ENCODE results near the gene GRM8.

GRM8 gene

DNA sequence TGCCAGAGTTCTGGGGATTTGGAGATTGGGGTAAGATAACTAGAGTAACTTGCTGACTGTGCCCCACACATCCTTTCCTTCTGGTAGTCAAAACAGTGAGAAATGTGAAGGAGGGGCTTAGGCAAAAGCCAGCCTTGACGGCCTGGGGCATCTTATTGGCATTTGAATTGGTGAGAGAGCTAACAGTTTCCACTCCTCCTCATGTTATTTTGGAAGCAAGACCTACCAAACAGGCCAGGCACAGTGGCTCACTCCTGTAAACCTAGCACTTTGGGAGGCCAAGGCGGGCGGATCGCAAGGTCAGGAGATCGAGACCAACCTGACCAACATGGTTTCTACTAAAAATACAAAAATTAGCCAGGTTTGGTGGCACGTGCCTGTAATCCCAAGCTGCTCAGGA is 596.6 kb downstream of the GRM8 start:
- no peak for DNase-seq

DNA sequence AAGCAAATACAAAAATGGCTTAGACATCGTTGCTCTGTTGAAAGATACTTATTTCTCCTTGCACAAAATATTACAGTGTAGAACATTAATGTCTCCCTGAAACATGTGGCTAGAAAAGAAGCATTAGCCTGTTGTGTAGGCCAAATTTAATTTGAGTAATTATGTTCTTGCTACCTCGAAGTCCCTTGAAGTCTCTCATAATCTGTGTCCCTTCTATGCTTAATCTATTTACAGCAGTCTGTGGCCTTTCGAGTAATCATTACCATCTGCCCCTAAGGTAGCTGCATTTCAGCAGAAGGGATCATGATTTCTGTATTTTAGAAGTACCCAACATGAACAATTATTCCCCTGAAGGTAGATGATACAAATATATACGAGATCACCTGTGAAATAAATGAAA is 615.2 kb downstream of the GRM8 start:
- no peak for DNase-seq

DNA sequence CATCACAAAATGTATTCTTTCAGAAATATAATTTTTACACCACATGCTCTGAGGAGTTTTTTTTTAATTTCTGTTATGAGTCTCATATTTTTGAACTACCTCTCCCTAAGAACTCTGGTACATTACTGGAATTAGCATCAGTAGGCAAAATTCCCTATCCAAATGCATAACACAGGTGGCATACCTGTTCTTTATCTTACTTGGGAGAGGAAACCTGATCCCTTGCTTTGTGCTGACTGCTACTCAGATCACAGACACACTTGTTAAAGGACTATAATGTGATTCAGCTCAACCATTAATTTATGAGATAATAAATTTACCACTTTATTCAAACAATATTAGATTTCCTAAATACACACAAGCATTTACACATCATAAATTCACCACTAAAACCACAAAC is 617.2 kb downstream of the GRM8 start:
- no peak for DNase-seq

DNA sequence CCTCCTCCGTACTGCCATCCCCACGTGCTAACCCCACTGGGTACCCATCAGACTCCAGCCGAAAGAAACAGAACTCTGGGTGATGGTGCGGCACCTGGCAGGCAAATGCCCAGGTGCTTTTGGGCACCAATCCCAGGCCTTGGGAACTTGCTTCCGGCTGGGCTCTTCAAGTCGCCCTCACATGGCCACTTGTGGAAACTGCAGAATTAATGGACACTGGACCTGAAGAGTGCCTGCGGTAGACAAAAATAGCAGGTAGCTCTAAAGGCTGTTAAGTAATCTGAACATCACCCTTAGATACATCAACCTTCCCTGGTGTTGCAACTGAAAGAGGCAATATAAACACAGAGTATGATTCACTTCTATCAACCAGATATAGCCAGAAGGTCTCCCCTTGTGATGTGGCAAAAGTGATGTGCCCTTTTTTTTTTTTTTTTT is 644.4 kb downstream of the GRM8 start:
- DNase-seq = no peak

DNA sequence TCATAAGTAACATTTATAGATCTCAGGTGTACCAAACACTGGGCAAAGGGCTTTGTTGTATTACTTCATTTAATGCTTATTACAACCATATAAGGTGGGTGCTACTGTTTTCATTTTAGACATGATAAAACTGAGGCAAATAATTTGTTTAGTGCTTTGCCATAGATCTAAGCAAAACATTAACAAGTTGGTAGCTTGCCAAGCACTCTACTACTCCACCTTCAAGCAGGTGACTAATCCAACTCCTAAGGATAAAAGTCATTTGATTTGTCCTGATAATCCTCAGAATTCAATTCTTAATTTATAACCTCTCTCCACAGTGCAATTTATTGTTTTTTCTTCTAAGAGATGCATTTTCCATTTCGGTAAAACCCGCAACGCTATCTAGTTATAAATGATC is 646.4 kb downstream of the GRM8 start:
- DNase-seq = no peak

DNA sequence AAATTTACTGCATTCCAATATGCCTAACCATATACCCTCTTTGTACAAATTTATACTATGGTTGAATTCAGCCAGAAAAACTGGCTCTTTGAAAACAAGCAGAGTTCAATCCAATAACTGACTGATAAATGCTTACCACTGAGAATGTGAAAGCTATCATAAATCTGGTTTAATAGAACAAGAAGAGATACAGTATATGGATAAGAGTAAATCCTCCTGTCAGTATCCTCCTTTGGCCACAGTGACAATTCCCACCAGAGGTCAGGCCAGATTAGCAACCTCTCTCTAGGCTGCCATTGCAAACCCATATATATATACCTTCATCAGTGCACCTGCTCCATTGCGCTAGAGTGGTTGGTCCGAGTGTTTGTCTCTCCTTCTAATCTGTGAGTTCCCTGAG is 647.2 kb downstream of the GRM8 start:
- DNase-seq = no peak

DNA sequence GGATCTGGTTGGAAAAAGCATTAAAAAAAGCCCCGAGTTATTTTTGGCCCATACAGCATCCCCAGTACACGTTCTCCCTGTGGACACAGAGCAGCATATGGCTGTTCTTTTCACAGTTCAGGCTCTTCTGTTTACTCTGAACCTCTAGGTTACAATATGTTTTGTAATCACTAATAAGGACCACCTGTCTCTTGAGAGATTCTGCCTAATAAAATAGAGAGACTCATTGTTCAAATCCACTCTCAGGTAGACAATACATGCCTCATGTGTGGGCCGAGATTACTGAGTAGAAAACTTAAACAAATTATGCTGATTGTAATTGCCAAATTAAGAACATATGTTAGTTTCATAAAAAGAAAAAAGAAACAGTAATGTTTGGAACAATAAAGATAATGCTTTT is 647.7 kb downstream of the GRM8 start:
- no peak for DNase-seq

DNA sequence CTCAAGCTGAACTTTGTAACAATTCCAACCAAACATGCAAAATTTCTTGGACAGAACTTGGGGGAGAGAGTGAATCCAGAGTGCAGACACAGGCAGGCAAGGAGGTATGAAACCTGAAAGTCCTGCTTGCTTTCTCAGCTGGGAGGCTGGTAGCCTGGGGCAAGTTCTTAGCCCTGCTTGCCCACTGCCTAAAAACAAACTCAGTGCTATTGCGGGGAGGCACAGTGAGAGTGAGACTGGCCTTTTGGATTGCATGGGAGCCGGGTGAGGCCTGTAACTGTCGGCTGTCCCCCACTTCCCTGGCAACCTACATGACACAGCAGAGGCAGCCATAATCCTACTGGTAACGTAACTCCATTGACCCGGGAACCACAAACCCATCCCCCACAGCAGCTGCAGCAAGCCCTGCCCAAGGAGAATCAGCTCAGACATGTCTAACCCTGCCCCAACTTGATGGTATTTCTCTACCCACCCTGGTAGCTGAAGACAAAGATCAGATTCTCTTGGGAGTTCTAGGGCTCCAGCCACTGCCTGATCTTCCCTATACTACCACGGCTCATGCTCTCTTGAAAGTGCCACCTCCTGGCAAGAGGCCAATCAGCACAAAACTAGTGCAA is 663.6 kb downstream of the GRM8 start:
- no peak for DNase-seq

DNA sequence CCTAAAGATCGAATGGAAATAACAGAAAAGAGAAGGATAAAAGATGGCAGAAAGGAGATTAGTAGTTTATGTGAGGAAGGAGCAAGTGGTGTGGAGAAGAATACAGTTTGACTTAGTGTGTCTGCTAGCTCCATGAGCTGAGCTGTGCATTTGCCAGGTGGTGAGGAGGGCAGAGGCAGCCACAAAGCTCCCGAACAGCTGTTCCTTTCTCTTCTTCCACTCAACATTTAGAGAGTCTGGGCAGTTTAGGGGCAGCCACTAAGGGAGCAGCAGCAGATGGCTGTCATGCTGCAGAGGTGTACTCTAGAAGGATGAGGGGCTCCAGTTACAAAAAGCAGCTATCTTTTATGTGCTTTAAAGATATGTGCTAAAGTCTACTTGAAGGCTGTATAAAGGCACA is 674.4 kb downstream of the GRM8 start:
- DNase-seq = no peak

DNA sequence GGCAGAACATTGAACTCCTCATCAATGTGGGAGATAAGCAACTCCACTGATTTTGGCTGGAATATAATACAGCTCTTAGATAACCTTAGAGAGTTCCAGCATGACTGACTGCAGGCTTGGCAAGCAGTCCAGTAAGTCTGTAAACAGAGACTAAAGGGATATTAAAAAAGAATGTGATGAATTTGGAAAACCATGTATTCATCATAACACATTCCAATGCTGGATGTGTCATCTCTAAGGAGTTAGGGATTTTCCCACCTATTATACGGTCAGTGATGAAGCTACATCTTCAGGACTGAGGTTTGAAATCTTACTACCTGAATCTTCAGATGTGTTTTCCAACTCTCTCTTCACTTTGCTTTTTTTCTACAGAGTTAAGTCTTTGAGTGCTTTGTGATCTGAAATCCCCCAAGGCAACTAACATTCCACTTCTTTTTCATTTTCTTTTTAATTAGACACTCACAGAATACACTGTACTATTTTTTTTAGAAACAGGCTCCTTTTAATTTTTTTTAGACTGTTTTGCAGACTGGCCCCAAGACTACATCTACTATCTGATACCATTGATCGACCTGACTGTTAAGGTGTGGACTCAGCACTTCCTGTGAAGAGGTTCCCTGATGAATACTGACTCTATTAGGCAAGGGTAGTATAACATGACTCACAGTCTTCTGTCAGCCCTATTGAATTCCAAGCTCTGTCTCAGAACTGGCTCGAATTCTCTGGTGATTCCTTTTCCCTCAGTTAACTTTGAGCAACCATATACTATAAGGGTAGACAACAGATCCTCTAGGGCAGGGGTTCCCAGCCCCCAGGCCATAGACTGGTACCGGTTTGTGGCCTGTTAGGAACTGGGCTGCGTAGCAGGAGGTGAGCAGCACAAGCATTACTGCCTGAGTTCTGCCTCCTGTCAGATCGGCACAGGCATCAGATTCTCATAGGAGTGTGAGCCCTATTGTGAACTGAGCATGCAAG is 678.2 kb downstream of the GRM8 start:
- no peak for DNase-seq

DNA sequence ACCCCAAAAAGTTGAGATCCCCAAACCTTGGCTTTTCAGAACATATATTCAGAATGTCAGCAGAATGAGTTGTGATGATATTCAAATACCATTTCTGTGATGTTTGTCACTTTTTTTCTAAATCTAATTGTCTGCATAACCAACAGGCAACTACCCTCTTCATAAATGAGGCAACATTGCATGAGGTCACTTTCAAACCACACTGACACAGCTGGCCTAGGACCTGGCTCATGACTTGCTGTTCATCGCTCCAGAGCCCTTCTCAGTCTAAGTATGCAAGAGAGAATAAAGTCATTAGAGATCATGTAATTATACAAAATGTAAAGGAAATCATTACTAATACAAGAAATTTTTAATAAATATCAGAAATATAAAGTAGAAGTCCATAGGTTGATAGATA is 681.9 kb downstream of the GRM8 start:
- no peak for DNase-seq

DNA sequence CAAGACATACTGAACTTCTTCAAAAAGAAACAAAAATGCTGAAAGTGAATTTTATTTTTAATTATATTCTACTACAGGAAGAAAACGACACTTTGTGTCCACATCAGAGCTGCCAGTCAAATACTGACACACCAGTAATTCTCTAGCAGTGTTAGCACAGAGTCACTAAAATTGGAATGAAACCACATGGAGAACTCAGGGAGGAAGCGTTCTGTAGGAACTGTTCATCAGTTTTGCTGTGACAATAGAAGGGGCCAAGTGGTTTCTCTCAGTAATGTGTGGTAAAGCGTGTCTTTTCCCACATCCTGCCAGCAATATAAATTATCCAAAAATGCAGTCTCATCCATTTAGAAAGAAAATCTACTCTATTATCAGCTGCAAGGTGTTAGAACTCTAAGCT is 683.3 kb downstream of the GRM8 start:
- no peak for DNase-seq

DNA sequence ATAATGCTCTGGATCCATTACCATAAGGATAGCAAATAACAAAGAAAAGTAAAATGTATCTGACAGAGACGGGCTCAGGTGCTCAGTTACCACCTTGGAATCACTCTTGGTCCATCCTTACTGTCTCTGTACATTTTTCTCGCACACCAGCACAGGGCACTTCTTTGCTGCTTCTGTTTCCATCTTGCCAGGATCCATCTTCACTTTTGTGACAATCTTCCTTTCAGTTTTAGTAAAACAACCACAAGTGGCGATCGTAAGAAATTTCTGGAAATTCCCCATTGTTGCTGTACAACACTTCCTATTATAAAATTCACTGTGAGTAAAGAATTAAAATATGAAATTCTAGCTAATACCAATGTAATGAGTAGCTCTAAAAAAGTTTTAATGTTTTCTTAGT is 695.5 kb downstream of the GRM8 start:
- DNase-seq = no peak

DNA sequence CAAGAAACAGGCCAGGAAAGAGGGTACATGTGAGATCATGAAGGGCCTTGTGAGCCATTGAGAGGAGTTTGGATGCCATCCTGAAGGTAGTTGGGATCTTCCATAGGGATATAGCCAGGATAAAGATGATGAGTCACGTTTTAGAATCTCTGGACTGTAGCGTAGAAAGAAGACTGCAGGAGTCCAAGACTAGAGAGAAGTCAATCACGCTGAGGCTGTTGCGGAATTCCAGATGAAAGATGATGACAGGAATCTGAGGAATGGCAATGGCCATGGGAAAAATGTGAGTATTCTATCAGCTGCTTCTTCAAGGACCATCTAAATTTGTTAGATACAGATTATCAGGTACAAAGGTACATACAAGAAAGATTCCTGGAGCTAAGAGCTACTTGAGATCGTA is 711.3 kb downstream of the GRM8 start:
- DNase-seq = no peak

DNA sequence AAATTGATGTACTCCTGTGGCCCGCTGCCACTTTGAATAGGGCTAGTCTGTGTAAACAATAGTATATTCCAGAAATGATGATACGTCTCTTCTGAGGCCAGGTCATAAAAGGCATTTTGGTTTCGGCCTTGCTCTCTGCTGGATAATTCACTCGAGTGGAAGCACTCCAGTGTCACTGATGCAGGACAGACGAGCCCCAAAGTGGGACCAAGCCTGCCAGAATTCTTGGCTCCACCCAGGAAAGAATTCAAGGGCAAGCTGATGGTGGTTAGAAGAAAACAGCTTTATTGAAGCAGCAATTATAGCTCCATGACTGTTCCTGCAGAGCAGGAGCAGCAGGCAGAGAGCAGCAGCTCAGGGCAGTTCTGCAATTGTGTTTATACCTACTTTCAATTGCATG is 717.6 kb downstream of the GRM8 start:
- no peak for DNase-seq

DNA sequence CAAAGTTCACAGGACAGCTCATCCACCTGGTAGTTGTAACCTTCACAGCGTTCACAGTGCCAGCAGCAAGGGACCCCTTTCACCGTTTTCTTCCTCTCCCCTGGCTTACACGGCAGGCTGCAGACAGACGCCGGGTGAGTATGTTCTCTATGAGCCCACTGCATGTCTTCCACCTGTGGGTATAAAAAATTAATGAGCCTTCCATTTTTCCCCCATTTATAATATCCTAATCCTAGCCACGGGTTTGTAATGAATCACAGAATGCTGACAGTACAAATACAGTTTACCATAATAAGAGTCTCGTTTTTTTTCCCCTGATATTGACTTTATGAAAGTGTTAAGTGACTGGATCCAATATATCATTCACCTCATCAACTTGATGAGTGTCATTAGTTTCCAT is 719.0 kb downstream of the GRM8 start:
- no peak for DNase-seq

DNA sequence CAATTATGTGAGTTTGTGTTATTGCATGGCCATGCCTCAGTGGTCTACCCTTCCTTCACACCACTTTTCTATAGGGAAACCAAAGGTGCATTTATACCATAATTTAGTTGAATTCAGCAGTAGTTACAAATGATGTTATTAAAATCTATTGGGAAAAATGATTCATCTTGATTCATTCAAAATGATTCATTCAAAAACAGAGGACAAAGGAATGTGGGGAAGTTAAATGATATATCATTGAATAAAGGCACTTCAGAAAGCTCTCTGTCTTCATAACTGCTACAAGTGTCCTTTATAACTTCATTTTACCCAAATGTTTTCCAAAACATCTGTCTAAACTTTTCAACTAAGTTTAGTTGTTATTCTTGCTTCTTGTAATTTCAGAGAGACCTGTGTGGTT is 722.9 kb downstream of the GRM8 start:
- no peak for DNase-seq

DNA sequence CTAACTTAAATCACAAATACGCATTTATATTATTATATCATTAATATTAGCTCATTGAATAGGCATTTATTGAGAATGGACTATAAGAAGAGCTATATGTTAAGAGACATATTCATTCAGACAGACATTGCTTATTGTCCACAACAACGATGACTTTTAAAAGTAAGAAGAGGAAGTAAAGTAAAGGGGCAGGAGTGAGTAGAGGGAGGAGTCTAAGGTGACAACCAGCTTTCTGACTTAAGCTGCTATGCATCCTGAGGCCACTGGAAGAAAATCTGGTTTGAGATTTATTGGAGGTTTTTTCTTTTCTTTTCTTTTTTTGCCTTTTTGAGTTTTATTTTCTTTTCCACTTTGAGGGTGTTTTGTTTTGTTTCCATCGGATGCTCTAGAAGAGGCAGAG is 723.5 kb downstream of the GRM8 start:
- DNase-seq = no peak

DNA sequence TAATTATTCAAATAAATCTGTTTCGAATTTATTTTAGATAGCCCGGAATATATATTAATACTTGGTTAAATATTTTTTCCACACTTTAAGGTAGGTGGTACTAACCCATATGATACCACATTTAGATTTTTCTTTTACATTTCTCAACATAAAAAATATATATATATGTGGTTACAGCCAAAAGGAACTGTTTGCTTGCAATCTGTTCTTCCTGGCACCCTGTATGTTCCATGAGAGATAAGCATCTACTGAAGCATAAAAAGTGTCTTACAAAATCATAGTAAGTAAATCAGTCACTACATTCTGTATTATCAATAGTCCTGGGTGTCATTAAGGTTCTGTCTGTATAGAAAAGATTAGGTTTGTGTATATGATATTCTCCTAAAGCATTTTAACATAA is 726.8 kb downstream of the GRM8 start:
- DNase-seq = no peak

DNA sequence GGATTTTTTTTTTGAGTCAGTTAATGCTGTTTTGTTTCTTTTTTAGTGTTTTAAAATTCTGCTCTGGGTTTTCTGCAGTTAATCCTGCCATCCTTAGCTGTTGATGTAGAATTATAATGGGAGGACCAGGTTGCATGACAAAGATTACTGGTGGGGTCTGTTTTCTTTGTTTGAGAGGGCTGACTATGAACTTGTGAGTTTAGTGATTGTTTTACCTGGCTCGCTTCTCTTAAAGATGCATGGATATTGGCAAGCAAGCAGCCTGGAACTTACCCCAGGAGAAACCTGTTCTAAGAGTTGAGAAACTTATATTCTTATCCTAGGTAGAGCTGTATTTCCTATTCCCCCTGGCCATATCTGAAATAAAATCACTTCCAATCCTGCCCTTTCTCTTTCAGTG is 727.8 kb downstream of the GRM8 start:
- DNase-seq = no peak

DNA sequence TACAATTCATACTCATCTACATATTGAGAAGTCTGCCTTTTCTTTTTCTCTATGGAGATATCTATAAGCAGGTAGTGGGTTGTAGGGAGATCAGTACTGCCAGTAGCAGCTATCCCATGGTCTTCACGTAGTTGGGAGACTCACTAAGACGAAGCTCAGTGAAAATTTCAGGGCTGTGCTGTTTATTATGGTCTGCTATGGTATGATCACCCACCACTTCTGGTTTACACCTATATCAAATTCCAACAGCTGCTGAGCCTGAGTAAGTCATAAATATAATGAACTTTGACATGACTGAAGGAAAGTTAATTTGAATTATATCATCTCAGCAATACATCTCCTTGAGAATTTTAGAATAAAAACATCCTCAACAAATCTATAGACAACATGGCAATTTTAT is 741.7 kb downstream of the GRM8 start:
- no peak for DNase-seq

DNA sequence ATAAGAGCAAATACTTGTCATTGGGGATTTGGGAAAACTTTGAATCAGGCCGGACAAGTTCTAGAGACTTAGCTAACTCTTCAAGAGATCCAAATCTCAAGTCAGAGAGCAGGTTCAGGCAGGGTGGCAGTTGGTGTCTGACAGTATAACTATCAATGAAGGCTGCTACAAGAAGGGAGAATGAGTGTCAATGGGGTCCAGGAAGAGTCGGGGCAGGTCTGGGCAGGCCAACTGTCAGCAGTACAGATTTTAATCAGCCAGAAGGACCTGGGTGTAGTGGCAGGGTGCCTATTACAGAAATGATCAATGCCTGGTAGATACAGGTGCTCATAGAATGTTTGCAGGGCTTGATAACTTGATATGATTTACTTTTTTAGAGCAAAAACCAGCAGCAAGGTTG is 751.1 kb downstream of the GRM8 start:
- DNase-seq = no peak

DNA sequence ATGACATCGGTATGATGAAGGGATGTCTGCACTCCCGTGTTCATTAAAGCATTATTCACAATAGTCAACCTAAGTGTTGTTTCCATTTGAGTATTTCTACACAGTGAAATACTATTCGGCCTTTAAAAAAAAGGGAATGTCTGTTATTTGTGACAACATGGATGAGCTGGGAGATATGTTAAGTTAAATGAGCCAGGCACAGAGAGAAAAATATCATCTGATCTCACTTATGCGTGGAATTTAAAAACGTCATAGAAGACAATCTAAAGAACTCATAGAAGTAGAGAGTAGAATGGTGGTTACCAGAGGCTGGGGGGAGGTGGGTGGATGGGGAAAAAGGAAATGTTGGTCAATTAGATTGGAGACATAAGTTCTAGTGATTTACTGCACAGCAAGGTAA is 753.3 kb downstream of the GRM8 start:
- DNase-seq = no peak

DNA sequence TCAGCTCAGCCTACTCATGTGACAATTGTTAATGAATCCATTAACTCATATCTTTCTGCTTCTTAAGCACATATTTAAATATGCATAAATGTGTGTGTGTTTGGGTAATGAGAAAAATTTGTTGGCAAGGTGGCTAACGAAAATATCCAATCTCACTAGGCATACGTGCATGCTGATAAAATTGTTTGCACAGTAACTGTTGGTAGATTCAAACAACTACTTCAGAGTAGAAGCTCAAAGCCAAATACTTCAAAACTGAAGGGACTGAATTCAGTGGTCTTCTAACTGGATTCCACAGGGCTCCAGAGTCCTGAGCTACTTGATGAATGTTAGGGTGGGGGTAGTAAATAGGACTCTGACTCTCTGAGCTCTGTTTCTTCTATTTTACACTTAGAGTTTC is 757.0 kb downstream of the GRM8 start:
- DNase-seq = no peak

DNA sequence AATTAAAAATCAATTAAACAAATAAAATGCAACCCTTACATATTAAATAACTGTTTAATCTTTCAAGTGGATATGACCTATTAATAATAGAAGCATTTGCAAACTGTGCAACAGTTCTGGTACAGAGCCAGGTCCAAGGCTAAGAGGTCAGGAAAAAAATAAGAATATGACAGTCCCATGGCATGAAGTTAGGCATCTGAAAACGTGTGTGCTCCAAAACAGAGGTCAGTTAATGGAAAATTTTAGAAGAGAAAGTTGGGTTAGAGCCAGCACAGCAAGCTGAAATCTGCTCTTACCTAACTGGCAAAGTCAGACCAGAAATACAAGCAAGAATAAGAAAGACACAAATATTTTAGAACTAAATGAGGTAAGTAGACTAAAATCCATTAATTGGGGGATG is 757.7 kb downstream of the GRM8 start:
- DNase-seq = no peak

All from effector CD8-positive, alpha-beta T cell (primary cell).